GM10266 (cell line): ENCODE data around the gene ZWILCH.
A peak's percentile ranks its signal among the peaks of the same experiment; 100 is the strongest.

ENCODE experiments used
- DNase-seq: peaks from one replicate; pipeline ENCODE4 v3.0.0; 2012; ENCODE audit errors: extremely low spot score
- TF ChIP-seq, protein P1 (sequence below): IDR thresholded peaks from 2 replicates; pipeline ENCODE4 v1.5.1; 2012; ENCODE audit warnings: mild to moderate bottlenecking, low read depth; ENCODE audit not compliant: control insufficient read depth, insufficient read depth; ENCODE audit errors: missing control alignments

The ZWILCH gene

DNA sequence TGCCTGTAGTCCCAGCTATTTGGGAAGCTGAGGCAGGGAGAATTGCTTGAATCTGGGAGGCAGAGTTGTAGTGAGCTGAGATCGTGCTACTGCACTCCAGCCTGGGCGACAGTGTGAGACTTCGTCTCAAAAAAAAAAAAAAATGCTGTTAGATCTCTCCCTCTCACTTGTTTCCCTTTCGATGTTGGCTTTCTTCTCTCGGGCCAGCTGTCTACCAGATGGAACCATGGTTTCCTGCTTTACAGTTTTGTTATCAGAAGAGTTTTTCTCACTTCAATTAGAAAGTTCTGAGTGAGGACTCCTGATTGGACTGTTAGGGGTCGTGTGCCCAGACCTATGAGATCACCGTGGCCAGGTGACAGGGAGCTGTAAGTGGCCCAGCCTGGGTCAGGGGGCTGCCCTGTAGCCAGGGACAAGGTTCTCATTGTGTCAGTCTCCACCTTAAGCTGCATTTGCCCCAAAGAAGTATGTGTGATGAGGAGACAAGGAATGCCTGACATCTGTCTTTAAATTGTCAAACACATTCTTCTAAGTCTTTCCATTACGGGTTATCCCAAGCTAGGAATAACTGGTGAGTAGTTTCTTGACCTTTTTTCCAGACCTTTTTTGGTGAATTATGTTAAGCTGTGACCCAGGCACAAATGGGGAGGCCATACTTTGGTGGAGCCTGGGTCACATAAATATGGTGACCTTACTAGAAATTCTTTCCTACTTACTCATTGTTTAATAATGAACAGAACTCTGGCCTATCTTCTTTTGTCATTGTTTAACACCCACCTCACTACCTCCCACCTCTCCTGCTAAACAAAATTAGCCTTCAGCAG lies 32.7 kb upstream of the ZWILCH start:
- TF ChIP-seq, protein P1, sequence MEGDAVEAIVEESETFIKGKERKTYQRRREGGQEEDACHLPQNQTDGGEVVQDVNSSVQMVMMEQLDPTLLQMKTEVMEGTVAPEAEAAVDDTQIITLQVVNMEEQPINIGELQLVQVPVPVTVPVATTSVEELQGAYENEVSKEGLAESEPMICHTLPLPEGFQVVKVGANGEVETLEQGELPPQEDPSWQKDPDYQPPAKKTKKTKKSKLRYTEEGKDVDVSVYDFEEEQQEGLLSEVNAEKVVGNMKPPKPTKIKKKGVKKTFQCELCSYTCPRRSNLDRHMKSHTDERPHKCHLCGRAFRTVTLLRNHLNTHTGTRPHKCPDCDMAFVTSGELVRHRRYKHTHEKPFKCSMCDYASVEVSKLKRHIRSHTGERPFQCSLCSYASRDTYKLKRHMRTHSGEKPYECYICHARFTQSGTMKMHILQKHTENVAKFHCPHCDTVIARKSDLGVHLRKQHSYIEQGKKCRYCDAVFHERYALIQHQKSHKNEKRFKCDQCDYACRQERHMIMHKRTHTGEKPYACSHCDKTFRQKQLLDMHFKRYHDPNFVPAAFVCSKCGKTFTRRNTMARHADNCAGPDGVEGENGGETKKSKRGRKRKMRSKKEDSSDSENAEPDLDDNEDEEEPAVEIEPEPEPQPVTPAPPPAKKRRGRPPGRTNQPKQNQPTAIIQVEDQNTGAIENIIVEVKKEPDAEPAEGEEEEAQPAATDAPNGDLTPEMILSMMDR = no peak
- DNase-seq = peak; percentile 77

DNA sequence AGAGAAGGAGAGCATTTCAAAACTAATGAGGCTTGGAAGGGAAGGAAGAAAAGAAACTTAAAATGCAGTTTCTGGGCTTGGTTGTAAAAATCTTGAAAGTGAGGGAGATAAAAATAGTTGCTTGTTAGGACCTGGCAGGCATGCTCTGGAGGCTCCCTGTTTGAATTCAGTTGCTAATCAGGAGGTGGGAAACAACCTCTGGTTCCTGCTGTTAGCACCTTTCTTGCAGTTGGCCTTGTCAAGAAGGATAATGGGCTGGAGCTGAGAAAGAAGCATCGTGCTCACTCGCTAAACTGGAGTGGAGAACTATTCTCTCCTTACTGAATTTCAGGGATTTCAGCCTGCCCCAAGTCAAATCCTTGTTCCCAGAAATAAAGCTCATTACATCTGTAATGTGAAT lies 31.0 kb upstream of the ZWILCH start:
- TF ChIP-seq, protein P1 = no peak

DNA sequence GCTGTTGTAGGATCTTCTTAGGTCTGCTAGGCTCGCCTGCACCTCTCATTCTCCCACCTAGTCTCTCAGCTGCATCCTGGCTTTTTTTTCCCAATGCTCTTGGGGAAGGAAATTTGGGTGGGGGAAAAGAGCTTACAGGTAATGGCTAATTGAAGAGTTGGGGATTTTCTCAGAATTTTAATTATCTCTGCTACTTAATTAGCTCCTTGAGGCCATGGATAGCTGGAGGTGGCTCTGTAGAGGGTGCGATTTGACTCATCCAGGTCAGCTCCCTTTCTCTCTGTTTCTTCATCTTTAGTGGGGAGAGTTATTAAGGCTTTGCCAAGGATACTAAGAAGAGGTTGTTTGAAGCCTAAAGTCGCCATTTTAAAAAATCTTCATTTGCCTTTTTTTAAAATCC lies 30.2 kb upstream of the ZWILCH start:
- DNase-seq = no peak
- TF ChIP-seq, protein P1 = no peak

More for the DNA sequence above, 31.0 kb upstream of the ZWILCH start:
- no peak for DNase-seq

DNA sequence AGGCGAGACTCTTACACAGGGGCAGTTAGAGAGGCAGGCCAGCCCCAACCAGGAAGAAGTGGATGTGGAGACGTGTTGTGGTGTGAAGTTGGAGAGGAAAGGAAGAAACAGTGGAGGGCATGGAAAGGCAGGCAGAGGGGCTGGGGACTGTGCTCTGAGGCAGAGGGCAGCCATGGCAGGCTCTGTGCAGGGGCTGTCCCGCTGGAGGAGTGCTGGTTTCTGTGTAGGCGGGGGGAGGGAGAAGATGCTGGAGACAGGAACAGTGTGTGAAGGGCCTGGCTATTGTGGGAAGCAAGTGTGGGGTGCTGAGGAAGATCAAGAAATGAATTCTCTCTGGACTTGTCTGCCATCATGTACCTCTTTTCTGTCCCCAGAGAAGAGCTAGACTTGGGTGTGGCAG lies 28.6 kb upstream of the ZWILCH start:
- no peak for DNase-seq
- TF ChIP-seq, protein P1 = no peak

DNA sequence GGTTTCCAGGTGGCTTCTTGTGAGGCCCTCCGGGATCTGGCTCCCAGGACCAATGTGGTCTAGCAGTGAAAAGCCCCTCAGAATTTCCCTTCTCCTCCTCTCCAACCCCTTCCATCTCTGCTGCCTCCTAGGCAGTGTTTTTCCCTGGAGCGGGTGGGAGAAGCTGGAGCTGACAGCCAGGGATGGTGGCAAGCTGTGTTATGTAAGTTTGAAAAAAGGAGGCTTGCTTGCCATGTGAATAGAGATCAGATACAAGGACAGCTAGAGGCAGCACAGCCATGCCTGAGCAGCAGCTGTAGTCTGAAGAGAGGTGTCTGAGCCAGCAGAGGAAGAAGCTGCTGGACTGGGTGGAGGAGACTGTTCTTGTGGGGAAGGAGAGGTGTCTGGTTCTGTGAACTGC lies 28.1 kb upstream of the ZWILCH start:
- no peak for DNase-seq
- TF ChIP-seq, protein P1 = no peak

DNA sequence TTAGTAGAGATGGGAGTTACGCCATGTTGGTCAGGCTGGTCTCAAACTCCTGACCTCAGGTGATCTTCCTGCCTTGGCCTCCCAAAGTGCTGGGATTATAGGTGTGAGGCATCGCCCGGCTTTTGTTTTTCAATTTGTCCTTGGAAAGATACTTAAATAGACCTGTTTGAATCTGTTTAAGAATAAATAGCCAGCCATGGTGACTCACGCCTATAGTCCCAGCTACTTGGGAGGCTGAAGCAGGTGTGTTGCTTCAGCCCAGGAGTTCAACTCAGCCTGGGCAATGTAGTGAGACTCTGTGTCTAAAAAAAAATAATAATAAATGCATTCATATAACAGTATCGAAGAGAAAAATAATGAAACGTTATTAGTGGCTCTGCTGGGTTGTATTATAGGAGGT lies 24.9 kb upstream of the ZWILCH start:
- TF ChIP-seq, protein P1 = no peak
- no peak for DNase-seq

DNA sequence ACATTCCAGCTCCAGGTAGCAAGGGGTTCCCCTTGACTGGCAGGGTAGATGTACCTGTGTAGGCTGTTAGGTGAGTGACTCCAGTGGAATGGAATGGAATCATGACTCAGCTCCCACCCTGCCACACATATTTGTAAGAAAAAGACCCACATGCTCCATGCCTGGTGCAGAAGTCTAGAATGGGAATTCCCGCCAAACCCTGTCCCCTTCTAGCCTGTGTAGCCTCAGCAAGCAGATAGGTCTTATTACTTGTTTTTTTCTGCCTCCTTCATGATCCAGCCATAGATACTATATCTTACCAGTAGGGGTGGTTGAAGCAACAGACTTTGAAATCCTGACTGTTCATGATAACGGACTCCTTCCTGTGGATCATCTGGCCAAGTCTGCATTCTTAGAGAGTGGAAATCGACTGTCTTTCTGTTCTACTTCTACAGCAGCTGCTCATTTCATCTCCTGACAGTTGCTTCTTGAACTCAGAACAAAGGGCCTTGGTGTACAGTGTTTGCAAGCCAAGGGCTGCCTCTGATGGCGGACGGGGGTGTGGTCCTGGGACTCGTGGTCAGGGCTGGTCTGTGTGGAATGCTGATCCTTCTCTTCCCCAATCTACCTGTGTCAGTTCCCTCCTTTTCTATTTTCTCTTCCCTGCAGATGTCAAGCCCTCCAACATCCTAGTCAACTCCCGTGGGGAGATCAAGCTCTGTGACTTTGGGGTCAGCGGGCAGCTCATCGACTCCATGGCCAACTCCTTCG lies 23.8 kb upstream of the ZWILCH start:
- TF ChIP-seq, protein P1 = no peak
- no peak for DNase-seq
